Stimulated activated CD4-positive, alpha-beta T cell treated with anti-CD3 and anti-CD28 coated beads, TNF-alpha, amount 100 ng/mL, for 1 hour (primary cell): ENCODE results near the gene OMA1.
"Not testable (repeated sequence)": the region's sequence is repeated elsewhere in the genome, so short reads cannot be mapped to it uniquely, and the experiment has no call there.

ENCODE experiments used
- DNase-seq, 3 donors: peaks; one replicate each; pipeline ENCODE4 v3.0.0-alpha.2; 2020; ENCODE audit warnings: low read depth in 3 of 3, low spot score in 1 of 3

The OMA1 gene

DNA sequence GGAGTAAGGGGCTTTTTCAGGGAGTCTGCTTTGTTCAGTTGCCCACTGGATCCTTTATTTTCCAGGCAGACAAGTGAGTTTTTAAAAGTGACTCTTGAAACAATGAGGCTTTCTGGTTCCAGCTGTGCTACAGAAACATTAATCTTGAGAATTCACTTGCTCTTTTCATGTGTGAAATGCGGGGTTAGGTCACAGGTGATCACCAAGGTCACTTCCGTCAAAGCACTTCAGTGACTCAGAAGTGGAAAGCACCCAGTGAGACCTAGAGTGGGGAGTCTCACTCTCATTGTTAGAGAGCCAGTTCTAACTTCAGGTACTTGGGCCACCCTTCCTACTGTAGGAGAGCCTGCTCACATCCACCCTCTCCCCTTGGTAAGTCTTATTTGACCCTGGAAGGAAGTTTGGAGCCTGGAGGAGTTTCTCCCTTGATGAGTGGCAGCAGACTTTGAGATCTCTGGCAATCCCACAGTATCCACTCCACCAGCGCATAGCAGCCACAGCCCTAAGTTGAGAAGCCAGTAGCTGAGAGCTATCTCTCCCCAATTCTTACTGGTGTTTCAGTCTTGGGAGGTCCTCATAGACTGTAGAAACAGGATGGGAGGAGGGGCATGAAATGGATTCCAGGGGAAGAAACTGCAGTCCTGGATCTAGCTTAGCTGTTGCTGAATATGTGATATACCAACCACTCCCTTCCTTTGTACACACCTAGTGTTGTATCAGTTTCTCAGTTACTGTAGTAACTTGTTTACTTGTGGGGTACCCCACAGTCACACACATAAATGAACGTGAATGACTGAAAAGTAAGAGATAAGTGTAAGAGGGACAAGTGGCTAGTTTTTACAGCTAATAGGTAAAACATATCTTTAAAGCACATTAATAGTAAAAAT is 27.4 kb upstream of the OMA1 start:
- DNase-seq: peak in 2 of 3 donors; percentile 4 to 5

DNA sequence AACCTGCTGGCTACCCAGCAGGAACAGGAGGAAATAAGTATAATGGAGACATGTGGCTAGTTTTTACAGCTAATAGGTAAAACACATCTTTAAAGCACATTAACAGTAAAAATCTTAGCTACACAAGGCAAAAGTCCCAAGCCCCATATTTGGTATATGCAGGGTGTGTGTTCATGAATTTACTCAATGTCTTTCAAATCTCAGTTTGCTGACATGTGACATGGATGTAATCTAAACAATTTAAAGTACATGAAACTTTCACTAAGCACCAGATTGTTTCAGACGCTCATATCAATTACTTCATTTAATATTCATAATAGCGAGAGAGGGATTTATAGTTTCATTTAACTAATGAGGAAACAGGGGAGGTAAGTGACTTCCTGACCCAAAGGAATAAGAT is 26.6 kb upstream of the OMA1 start:
- no peak for DNase-seq

DNA sequence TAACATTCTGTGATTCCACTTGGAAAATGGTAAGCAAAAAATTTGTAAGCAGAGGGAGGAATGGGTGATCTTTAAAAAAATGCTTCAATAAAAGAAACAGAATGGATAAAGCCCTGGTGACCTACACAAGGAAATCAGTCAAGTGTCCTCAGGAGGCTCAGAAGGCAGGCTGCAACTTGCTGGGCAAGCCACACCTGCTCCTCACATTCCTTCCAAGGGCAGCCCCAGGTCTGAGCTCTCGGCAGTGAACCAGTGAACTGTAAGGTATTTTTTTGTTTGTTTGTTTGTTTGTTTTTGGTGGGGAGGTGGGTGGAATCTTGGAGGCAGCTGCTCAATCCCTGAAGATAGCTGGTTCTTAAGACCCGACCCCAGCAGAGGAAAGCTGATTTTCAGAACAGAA is 26.2 kb upstream of the OMA1 start:
- DNase-seq: no peak

DNA sequence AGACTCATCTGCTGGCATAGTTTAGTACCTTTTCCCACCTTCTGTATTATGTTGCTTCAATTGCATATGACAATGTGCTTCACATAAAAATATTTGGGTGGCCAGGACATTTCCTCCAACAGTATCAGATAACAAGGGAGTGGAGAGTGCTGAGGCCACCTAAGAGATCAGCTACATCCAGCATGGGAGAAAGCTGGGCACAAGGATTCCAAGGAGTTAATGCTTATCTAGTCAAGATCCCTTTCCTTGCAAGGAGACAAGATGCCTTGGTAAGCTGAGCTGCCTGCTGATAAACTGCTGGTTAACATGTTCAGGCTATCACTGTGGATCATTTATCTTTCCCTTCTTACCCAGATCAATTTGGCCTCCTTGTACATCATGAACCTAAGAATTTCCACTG is 25.1 kb upstream of the OMA1 start:
- DNase-seq: no peak

DNA sequence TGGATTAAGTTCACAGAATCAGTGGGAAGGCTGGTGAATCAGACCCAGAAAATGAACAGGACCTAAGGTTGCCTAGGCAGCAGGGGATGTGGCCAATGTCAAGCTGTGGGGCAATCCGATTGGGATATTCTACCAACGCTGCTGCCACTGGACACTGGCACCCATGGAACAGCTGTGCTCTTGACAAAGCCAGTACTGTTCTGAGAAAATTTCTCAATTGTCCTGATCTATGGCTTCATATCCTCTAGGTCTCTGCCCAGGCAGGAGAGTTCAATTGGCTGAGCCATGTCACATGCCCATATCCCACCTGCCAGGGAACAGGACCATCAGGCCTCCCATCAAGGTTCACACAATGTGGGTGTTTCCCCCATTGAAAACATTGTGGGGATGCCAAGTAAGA is 24.3 kb upstream of the OMA1 start:
- no peak for DNase-seq

DNA sequence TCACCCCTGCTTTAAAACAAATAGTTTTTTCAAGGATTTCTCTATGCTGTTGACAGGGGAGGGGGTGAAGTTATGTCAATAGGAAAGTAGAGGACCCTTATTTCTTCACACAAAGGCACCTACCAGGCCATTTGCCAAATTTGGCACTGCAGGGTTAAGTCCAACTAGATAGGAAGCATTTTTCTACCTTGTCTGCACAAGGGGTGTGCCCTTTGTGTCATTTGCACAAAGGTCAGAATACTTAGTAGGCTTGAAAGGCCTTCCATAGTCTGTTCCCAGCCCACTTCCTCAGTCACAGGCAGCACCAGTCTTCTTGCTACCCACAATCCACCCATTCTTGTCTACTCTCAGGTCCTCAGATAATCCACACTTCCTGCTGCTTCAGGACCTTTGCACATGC is 23.6 kb upstream of the OMA1 start:
- no peak for DNase-seq

DNA sequence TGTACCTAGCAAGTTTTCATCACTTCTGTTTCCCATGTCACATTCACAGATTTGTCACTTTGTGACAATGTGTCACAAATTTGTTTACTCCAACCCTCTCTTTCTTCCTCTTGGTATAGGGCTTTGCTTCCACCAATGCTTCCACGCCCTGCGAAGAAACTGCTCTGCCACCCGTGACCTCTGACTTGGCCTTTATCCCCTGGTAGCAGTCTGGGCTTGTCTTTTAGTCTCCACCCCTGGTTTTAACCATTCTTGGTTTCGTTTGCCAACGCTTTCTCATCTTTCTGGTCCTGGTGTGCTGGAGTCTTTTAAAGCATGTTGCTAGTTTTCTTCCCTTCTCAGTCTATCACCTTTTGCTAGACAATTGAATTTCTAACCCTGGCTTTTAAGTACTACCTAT is 22.4 kb upstream of the OMA1 start:
- no peak for DNase-seq

DNA sequence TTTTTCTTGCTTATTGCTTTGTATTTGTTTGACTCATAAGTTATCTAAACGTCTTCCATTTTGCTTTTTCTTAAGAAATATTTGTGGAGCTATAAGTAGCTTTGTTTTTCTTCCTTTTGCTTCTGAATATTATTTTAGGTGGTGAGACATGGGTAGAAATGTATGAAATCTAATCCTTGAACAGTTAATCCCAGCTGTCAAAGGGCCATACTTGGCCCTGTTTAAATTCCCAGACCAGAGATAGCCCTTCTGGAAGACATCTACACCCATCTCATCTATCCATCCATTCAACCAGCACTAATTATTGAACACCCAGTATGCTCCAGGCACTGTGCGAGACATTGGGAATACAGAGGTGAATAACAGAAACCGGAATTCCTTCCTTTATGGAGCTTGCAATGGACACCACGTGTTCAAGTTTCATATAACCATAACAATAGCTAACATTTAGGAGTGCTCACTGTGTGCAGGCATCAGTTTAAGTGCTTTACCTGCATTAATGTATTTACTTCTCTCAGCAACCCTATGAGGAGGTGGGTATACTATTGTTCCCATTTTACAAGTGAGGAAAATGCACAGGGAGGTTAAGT is 21.8 kb upstream of the OMA1 start:
- no peak for DNase-seq

DNA sequence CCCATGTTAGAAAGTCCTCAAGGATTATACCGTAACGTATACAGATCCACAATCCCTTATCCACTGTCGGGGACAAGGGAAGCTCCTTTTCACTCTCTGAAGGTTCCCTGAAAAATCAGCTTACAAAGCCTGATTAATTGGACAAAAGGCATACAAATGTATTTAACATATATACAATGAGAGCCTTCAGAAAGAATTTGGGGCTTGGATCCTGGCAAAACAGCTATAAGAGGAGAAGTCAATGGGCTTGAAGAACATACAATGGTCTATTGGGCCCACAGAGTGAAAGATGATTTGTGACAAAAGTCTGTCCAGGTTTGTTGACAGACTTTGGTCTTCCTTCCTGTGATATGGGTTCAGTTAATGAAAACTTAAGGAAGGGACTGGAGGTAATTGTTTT is 19.8 kb upstream of the OMA1 start:
- DNase-seq: no peak

DNA sequence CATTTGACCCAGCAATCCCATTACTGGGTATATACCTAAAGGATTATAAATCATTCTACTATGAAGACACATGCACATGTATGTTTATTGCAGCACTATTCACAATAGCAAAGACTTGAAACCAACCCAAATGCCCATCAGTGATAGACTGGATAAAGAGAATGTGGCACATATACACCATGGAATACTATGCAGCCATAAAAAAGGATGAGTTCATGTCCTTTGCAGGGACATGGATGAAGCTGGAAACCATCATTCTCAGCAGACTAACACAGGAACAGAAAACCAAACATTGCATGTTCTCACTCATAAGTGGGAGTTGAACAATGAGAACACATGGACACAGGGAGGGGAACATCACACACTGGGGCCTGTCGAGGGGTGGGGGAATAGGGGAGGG is 17.2 kb upstream of the OMA1 start:
- DNase-seq: not testable (repeated sequence)

DNA sequence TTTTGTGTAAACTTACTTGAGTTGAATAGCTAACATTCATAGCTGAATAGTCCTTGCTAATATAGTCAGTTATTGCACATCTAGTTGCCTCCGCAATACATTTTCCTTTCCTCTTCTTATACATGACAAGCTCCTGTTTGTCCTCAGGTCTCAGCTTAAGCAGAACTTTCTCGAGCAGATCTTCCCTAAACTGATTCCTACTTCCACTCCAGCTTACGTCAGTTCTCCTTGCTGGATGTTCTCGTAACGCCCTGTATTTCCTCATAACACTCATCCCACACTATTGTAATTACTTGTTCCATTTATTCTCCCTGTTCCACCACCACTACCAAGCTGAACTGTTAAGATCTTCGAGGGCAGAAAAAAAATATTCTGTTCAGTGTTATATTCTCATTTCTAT is 15.1 kb upstream of the OMA1 start:
- no peak for DNase-seq

DNA sequence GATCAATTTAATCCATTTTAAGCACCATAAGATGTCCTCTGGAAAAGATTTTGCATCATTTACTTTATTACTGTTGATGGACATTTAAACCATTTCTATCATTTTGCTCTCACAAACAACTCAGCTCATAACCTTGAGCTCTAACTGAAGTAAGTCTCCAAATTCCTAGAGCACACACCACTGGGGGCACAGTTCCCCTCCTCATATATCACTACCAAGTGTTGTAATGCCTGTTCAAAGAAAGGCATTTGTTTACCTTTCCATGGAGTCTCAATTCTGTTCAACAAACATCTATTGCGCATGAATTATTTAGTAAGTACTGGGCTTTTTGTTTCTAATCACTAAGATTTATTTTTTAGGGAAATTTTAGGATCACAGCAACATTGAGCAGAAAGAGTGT is 8.9 kb upstream of the OMA1 start:
- DNase-seq: no peak

DNA sequence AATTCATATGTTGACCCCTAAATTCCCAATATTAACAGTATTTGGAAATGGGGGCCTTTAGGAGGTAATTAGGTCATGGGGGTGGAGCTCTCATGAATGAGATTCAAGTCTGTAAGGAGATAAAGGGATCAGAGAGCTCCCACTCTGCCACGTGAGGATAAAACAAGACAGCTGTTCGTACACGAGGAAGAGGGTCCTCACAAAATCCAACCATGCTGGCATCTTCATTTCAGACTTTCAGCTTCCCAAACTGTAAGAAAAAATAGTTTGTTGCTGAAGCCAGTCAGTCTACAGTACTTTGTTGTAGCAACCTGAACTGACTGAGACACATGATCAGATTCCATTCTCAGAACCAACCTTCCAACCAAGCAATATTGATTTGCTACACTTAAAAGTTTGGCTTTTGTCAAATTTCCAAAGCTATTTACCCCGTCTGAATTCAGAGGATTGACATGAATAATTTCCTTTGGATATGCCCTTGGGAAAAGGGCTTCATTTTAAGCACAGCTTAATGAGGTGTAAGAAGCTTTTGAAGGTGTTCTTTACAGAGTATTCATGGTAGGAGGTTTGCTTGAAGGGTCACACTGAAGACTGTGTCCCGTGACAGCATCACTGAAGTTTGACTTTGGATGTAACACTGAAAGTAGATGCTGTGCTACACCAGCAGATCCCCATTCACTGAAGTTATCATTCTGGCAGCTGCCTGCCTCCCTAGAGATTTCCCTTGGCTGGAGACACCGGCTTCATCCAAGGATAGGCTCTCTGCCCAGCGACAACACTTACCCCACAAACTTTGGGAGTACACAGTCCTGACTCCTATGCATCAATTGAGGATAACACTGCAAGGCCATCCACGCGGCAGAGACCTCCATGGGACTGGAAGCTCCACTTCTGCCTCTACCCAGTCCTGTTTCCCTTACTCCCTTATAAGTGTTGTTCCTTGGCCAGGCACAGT is 4.9 kb upstream of the OMA1 start:
- no peak for DNase-seq

DNA sequence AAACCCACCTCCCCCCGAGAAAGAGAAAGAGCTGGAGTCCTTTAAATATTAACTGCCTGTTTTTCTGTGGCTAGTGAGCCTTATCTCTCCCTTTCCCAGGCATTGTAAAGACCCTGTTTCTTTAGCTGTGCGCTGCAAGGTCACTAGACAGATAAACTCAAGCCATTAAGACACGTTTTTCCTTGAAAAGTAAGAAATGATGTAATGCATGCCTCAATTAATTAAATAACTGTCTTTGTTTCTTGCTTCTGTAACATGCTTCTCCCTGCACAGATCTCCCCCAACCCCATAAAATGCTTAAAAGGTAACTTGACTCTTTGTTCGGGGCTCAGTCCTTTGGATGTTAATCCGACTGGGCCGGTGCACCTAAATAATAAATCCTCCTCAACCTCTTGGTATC is 2.8 kb upstream of the OMA1 start:
- DNase-seq: not testable (repeated sequence)

DNA sequence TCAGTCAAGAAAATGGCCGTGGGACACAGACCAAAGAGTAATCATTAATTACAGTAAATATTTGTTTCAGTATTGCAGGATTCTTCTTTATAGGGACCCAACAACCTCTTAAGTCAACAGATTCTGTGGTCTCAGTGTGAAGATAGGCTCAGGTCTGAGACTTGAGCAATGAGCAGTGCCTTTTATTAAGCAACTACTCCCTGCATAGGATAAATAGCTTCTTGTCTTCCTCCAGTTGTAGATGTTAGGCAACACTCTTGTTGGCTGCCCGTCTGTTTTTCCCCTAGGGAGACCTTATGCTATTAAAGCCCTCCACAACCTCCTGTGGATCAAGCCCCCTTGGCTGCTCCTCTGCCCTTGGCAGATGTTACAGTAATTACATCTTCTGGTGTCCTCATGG is 1.8 kb upstream of the OMA1 start:
- DNase-seq: no peak

DNA sequence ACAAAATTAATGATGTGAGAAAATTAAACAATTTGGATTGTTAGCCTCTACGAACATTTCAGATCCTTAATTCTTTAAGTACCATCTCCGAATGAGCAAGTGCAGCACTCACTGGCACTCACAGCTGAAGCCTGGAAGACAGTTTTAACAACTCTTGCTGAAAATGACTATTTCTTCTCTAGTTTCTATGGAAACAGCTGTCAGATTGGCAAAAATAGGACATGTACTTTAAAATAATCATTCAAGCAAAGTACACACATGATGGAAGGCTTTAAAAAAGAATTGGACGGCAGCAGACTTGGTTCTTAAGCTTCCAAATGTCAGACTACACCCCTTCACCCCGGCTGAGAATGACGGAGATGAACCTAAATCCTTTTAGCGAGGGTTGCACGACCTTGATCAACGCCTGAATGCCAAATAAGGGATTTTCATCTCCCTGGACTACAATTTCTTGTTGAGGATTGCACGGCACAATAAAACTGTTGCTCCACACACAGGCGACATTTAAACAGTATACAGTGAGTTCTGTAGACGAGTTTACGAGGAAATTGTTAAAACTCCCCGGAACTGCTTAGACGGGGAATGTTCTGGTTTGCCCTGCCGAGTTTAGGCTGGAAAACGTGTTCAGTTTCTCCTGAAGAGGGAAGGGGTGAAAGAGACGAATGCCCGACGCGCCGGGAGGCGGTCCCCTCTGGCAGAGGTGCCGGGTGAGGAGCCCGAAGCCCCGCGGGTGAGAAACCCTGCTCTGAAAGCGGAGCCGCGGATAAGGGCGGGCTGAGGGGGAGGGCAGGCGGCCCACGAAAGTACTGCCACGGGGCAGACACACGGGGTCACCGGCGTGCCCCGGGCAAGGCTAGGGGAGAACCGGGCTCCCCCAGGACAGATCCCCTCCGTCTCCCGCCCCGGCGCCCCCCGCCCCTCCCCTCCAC is 671 bp downstream of the OMA1 start:
- DNase-seq: peak; percentile 36 to 62 (median 39)

DNA sequence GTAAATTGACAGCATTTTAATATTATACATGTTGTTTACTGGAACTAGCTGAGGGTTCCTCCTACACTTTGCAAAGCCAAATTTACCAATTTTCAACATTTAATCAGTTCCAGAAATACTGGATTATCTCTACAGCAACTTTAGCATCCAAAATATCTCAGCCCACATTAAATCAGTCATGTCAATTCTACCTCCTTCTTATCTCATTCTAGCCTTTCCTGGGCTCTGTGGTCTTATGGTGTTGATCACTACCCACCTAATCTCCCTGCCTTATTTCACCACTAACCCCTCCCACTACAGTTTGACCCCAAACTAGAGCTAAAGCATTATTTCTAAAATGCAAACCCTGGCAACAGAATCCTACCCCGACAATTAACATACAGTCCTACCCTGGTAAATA is 3.3 kb downstream of the OMA1 start:
- no peak for DNase-seq

DNA sequence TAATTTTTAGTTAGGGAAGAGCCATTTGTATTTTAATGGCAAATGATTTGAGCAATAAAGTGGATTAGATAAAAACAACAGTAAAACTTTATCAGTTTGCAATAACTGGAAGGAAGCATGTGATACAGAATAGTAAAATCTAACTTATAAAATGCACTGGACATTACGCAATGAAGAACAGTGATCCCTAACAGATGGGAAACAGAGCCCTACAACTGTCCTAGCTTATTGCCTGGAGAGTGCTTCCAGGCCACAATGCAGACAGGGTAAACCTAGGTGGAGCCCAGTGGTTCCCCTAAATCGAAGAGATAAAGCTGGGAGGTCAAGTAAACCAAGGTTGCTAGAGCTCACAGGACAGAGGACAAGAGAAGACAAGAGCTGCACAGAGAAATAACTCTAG is 7.0 kb downstream of the OMA1 start:
- DNase-seq: no peak

DNA sequence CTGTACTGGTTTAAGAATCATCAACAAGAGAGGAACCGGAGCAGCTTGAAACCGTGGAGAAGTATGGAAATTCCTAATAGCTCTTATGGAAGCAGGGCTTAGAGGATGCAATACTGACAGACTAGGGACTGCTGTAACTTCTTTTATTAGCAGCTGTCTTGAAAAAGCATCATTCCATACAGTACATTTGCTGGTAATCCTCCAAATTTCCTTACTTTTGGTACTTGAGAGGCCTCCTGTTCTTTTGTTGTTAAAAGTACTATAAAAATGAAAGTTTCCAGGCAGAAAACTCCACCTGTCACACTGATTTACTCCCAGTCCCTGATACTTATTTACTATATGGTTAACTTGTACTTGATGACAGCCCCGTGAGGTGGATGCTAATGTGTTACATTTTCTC is 7.7 kb downstream of the OMA1 start:
- DNase-seq: no peak

DNA sequence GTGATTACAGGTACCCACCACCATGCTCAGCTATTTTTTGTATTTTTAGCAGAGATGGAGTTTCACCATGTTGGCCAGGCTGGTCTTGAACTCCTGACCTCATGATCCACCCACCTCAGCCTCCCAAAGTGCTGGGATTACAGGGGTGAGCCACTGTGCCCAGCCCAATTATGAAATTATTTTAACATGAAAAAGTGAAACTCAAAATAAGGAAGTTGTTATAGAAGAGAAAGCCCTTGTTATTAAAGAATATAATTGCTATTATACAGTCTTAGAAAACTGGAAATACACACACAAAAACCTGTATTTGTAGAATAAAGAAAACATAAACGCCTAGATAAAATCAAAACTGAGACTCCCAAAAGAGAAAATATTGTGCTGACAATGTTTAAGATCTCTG is 14.7 kb downstream of the OMA1 start:
- DNase-seq: not testable (repeated sequence)

DNA sequence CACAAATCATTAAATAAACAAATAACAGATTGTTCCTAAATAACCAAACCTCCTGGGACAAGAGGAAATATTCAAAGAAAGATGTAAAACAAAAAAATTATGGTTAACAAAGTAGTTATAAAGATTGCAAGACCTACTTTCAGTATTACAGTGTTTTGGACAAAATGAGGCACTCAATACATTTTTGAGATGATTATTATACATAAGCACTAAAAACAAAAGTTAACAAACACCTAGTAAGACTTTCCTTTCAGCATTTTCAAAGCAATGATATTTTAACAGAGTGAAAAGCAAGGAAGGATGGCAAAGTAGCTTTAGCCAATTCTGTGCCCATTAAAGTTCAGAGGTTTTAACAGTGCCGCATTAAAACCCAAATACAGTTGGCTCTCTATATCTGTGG is 17.2 kb downstream of the OMA1 start:
- DNase-seq: no peak
